ENCODE measurements around the gene WNT4.

Gene WNT4

DNA sequence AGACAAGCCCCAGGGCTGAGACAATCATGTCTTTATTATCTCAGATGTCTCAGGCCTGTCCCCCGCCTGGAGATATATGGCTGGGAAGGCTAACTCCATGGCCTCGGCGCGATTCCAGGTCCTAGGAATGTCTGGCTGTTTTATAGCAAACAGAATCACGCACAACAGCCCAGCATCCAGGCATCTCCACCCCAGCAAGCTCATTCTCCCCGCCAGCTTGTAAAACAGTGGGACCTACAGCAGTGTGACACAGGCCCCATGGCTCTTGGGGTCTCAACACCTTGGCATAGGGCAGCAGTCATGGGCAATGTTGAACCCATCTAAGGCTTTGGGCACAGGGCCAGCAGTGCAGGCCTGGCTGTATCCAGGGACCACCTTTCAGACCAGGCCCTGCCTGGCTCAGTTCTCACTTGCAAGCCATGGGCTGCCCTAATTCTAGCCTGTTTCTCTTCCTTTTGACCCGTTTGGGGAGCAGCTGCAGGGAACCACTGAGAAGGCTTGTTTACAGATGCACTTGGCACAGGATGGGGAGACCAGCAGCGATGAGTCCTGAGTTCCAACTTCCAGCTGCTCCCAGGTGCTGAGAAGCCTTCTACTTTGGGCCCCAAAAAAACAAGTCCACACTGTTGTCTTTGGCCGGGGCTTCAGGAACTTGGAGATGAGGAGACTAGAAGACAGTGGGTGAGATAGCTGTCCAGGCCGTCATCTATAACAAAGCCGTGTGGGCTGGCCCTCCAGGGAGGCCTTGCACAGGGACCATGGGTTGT lies 34.4 kb downstream of the WNT4 start:
- DNase-seq, result peak; percentile 63

DNA sequence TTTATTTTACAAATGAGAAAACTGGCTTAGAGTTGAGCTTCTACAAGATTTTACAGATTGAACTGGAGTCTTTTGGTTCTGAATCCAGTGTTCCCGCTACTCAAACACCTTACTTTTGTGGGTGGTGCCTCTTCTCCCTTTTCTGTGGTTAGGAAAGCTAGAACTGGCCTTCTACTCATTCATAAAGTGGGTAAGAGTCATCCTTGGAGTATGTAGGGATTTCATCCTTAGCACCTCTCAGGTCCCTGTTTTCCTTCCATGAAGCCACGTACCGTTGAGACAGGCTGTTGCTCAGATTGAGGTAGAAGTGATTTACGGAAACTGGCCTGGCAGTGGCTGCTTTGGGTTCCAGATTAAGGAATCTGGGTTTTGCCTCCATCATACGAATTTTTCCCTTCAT lies 35.8 kb downstream of the WNT4 start:
- peak; percentile 34 for DNase-seq

DNA sequence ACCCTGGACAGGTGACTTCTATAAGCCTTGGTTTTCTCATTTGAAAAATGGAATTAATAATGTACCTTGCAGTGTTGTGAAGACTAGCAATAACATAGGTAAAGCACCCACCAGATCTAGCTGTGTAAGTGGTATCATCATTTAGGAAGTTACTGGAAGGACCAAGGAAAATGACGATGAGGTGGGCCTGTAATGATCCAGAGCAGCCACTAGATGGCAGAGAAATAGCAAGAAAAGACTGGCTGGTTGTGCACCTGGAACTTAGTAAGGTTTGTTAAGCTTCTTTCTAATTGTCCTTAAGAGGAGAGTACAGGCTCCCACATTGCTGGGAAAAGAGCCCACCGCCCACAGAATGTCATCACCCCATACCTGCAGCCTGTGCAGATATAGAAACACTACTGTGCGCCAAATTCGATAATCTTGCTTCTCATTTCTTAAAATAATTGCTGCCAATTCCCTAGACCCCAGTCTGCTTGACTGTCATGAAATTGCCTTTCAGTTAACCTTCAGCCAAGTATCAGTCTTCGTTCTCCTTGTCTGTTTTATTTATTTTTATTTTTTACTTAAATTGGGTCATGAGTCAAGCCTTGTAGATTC lies 37.2 kb downstream of the WNT4 start:
- DNase-seq, result peak; percentile 54

DNA sequence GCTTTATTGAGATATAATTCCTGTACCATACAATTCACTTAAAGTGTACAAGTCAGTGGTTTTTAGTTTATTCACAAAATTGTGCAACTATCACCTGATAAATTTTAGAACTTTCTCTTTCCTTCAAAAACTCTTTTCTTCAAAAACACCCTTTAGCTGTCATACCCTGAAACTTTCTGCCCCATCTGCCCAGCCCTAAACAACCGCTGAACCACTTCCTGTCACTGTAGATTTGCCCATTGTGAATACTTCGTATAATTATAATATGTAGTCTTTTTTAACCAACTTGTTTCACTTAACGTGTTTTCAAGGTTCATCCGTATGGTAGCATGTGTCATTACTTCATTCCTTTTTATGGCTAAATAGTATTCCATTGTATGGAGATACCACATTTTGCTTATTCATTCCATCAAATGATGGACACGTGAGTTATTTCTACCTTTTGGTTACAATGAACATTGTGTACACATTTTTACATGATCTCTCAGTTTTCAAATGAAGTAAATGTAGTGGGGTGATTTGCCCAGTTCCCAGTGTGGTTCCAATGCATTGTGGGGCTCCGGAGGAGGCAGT lies 37.9 kb downstream of the WNT4 start:
- DNase-seq, result no peak

DNA sequence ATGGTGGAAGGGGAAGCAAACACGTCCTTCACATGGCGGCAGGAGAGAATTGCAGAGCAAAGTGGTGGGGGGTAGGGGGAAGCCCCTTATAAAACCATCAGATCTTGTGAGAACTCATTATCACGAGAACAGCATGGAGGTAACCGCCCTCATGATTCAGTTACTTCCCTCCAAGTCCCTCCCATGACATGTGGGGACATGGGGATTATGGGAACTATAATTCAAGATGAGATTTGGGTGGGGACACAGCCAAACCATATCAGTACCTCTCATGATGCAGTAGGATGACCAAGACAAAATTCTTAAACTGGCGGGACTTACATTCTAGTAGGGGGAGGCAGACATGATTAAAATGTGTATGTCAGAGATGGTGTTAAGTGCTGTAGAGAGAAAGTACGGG lies 38.8 kb downstream of the WNT4 start:
- DNase-seq, result no peak

DNA sequence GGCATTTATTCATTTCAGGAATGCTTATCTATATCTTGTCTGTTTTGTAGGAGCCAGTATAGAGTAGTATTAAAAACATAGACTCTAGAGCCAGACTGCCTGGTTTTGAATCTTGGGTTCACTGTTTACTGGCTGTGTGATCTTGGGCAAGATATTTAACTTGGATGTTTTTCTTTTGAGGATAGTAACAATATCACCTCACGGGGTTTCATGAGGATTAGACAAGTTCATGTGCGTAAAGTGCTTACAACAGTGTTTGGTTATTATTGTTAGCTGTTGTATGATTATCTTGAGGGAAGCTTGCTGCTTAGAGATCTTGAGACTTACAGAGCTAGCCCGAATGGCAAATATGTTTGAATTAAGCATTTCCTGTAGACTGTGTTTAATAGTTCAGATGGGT lies 40.2 kb downstream of the WNT4 start:
- no peak for DNase-seq

DNA sequence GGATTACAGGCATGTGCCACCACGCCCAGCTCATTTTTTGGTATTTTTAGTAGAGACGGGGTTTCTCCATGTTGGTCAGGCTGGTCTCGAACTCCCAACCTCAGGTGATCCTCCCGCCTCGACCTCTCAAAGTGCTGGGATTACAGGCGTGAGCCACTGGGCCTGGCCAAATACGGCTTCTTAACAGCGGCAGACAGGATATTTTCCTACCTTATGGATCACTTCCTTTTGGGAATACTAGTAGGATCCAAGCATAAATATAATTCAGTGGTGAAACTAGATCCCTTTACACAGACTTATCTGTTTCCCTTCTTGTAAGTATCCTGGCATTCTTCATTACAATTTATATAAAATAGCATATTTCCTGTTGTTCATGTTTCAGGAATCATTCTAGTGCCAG lies 40.9 kb downstream of the WNT4 start:
- no peak for DNase-seq

DNA sequence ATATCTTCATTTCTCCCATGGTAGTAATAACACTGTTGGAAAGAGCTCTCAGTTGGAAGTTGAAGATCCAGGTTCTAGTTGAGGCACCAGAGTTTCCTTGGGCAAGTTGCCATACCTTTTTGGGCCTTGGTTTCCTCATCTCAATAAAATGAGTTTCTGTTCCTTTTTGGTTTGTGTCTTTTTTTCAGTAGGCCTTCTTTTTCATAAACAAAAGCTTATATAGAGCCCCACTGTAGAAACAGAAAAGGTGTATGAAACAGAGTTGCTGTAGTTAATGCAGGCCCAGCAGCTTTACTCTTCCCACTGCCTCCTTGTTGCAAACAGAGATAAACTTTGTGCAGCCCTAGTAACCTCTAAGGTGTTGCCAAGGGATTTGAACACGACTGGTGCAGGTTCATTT lies 41.7 kb downstream of the WNT4 start:
- DNase-seq, result no peak

DNA sequence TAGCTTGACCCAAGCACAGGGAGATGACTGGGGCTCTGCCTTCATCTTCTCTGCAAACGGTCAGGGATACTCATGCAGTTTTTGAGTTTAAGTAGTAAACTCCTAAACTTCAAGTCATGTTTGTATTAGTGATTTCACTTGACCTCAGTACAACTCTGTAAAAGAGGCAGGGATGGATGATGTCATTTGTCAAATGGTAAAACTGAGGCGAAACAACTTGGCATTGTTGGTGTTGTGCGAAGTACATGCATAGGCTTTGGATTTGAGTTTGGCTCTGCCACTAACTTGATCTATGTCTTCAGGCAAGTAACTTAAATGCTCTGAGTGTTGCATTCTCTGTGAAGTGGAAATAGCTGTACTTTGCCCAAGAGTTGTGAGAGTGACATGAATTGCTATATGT lies 42.7 kb downstream of the WNT4 start:
- DNase-seq, result no peak

DNA sequence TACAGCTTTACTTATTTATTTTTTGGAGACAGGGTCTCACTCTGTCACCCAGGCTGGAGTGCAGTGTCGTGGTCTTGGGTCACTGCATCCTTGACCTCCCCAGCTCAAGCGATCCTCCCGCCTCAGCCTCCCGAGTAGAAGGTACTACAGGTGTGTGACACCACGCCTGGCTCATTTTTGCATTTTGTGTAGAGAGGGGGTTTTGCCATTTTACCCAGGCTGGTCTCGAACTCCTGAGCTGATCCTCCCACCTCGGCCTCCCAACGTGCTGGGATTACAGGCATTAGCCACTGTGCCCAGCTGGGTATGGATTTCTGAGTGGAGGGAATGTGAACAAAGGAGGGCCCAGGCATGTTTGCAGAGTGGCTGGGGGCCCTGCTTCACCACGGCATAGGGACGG lies 44.1 kb downstream of the WNT4 start:
- no peak for DNase-seq

DNA sequence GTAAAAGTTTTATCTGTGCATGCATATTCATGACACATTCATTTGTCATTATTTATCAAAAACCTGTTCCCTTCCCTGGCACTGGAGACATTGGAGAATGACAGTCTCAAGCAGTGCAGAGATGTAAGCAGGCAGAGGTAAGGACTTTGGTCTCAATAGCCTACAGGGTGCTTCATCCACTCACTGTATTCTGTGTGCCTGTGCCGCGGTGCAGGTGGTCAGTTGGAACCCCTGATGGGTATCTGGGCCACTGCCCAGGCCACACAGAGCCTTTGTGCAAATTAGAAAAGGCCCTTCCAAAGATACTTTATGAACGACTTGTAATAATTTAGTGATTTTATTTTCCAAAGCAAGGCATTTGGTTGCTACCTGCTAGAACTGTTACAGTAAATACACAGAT lies 46.4 kb downstream of the WNT4 start:
- DNase-seq, result no peak

DNA sequence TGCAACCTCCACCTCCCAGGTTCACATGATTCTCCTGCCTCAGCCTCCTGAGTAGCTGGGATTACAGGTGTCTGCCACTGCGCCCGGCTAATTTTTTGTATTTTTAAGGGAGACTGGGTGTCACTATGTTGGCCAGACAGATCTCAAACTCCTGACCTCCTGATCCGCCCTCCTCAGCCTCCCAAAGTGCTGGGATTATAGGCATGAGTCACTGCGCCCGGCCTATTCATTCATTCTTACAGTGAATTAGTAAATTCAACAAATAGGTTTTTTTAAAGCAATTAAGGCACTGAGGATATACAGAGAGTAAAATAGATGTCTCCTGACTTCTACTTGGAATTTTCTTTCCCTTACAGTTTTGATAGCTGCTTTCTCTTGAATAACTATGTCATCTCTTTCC lies 46.9 kb downstream of the WNT4 start:
- no peak for DNase-seq

DNA sequence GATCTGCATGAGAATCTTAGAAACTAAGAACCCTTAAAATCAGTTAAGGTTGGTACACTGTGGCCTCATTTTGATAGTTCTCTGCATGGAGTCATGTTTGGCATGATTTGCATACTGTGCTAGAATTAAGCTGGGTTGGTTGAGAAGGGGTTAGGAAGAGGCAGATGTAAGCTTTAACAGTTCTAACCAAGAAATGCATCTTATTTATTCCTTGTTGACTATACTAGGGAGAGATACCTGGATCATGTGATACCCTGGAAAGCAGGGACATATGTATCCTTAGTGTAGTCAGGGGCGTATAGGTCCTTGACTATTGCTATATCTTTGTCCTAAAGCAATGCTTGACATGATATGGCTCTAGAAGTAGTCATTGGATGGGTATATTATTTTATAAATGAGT lies 49.4 kb downstream of the WNT4 start:
- no peak for DNase-seq

DNA sequence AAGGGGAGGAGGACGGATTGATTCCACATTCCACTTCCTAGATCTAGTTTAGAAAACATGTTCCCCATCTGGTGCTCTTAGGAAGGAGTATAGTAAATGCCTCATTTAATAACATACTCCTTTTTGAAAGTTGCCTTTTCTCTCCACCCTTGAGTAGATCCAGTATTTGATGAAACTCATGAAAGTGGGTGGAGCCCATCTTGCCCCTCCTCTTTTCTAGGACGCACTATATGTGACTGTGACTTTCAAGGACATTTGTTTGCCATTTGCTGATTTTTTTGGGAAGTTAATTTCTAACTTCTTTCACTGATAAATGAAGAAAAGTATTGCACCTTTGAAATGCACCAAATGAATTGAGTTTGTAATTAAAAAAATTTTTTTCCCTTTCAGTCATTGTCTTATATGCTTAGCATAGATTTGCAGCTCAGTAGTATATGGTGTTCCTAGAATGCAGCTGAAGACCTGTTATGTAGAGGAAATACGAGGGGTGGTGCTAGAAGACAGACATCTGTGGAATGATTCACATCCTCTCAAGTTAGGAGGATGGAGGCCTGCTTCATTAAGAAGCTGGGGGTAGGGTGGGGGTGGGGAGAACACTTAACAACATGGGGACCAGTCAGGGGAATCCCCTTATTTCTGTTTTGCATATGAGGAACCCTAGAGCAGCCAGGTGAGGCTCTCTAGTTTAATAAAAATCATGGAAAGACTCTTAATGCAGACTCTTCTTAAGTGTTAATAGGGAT lies 50.7 kb downstream of the WNT4 start:
- DNase-seq, result peak; percentile 68

DNA sequence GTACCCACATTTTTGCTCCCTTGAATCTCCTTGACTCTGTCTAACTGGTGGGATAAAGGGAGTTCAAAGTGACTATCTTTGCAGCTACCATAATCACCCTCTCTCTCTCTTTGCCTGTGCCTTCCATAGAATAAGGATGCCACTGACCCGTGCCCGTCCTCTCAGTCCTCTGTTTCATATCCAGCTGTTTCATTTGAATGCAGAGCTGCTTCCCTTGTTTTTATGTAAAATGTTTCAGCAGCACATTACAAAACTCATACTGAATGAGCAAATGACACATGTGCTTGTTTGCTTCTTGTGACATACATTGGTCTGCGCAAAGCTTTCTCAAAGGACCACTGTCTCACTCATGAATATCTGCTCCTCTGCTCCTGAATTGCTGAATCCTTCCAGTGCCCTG lies 52.0 kb downstream of the WNT4 start:
- DNase-seq, result no peak

DNA sequence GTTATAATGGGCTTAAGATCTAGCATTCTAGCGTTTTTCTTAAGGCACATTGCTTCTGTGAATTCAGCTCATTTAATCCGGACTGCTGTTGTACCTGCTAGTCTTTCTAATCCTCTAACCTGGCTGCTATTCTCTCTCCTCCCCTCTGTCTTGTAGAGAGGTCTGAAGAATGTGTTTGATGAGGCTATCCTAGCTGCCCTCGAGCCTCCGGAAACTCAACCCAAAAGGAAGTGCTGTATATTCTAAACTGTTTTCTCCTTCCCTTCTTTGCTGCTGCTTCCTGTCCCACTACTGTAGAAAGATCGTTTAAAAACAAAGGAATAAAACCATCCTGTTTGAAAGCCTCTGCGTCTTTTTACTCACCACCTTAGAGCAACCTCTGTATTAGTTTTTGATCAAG lies 53.1 kb downstream of the WNT4 start:
- DNase-seq, result no peak

DNA sequence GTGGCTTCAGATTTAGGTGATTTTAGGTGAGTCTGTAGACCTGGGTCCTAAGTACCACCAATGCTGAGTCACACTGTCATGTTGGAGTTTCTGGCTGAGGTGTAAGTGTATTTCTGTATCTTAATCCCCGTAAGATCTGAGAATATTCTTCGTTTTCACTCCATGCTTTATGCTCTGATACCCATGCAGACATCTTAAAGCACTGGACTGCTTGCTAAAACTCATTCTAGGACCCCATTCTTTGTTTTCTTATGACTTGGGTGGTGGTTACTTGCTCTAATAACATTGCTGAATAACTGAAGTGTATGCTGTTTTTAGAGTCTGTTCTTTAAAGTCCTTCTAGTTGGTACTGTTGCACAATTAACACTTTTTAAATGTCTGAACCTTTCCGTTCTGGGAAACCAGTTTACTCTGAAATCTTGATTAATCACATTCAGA lies 53.7 kb downstream of the WNT4 start:
- DNase-seq, result no peak

DNA sequence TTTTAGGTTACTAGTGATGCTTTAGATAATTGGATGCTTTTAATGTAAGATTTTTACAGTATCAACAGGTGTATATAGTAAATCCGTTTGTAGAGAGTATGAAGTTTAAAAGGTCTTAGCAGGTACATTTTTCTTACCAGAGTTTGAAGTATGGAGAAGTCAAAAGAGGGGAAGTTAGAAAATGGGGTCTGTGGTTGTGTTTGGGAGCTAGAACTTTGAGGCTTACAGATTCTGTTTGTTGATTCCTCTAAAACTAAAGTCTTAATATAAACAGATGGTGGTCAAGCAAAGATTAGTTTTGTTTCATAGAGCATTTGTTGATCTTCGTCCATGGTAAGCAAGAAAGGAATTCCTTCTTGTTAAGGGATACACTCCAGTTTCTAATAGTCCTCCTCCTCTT lies 54.6 kb downstream of the WNT4 start:
- DNase-seq, result no peak

DNA sequence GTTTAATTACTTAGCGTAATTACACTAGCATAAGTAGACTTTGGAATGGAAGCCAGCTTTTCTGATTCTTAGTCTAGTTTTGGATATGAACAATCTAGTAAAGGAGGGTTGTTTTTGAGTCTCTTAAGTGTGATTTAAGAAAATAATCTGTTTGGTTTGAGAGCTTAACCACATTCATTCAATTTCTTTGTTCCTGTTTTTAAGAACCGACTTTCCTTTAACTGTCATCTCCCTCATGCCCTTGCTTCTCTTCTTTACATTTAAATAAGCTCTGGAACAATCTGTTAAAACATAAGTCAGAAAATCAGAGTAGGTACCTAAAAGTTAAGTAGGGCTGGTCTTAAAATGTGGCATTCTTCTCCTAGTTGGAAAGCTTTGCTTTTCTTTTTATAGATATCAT lies 62.7 kb downstream of the WNT4 start:
- no peak for DNase-seq

DNA sequence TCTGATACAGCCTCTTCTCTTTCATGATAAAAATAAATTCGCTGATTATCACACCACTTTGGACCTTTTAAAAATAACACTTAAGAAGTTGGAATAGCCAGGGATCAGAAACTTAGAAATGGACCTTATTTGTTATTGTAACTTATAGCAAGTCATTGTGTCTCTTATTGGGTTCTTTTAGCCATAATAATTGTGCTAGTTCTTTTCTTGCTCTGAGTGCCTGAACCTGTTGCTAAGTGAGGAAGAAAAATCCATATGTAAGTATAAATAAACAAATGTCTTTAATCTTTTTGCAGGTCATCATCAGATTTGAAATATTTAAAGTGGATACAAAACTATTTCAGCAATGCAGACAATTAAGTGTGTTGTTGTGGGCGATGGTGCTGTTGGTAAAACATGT lies 64.8 kb downstream of the WNT4 start:
- DNase-seq, result no peak

DNA sequence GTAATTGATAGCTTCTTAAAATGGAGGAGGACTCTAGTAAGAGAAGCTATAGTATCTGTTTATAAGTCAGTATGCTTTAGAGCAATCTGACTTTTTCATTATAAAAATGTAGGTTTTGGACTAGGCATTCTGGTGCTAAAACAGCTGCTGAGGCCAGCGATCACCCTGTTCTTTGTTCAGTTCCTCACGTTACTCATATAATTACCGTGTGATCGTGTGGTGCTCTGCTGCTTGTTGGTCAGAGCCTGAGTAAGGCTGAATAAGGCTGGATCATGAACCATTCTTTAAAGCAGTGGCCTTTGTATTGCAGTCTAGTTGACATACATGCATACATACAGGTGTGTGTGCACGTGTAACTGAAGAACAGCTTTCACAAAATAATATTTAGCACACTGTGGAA lies 65.2 kb downstream of the WNT4 start:
- no peak for DNase-seq

DNA sequence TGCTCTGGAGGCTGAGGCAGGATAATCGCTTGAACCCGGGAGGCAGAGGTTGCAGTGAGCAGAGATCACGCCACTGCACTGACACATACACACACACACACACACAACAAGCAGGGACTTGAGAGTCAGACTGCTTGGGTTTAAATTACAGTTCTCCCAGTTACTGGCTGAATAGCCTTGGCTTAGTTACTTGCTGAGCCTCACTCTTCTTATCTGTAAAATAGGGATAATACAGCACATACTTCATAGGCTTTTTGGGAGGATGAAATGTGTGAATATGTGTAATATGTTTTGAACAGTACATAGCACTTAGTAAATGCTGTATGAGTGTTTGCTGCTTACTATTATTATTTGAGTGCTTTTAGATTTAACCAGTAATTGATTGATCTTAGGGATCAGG lies 66.6 kb downstream of the WNT4 start:
- DNase-seq, result no peak

DNA sequence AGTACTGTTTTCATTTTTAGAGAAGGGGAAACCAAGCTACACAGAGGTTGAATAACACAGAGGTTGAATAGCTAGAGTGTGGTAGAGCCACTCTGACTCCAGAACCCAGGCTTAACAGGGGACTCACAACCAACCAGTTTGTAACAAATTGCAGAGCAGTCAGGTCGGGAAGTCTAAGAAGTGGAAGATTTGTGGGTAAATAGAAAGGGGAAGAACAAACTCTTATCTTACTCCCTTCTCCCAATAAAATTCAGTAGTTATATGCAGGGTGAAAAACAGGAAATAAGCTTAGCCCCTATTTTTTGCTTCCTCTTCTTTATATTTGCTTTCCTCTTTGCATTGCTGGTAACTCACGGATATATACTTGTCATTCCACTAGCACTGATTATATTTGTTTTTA lies 67.2 kb downstream of the WNT4 start:
- no peak for DNase-seq

DNA sequence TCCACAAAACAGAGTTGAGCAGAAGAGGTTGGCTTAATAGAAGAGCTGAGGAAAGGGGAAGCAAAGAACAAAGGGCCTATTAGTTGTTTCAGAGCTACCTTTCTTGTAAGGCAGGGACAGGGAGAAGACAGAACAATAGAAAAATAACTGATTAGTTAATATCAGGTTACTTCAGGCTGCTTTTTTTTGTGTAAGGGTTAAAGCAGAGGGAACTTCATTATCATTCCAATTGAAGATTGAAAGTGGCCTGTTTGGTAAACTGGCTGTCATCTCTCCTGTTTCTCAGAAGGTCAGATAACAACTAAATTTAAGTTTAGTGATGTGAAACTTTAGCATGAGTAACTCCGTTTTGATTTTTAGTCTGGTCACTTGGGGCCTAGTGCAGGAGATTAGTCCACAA lies 68.1 kb downstream of the WNT4 start:
- DNase-seq, result no peak
